ENCODE data around the gene ANKRD18A. TPM values are rescaled to one million over a fixed set of nuclear protein-coding genes. Genes with fewer than 3 reads are reported as not detected.

ANKRD18A gene
- total RNA-seq, 1 donor from 2014 or later: 4.5 TPM

DNA sequence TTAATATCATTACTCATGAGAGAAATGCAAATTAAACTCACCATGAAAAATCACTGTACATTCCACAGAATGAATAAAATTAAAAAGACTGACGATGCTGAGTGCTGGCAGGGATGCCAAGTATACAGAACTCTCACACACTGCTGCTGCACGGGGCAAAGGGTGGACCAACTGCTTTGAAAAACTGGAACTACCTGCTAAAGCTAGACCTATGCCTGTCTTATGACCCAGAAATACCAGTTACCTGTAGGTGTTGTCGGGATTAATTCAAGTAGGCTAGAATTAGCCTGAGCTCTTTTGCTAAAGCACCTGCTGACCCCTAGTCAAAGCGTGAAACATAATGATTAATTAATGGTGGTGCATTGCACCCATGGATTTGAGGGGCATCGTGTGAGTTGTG is 36.5 kb upstream of the ANKRD18A start:
- TF ChIP-seq, protein P1, sequence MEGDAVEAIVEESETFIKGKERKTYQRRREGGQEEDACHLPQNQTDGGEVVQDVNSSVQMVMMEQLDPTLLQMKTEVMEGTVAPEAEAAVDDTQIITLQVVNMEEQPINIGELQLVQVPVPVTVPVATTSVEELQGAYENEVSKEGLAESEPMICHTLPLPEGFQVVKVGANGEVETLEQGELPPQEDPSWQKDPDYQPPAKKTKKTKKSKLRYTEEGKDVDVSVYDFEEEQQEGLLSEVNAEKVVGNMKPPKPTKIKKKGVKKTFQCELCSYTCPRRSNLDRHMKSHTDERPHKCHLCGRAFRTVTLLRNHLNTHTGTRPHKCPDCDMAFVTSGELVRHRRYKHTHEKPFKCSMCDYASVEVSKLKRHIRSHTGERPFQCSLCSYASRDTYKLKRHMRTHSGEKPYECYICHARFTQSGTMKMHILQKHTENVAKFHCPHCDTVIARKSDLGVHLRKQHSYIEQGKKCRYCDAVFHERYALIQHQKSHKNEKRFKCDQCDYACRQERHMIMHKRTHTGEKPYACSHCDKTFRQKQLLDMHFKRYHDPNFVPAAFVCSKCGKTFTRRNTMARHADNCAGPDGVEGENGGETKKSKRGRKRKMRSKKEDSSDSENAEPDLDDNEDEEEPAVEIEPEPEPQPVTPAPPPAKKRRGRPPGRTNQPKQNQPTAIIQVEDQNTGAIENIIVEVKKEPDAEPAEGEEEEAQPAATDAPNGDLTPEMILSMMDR (IDR thresholded peaks at IDR 0.05): no peak
- Mint-ChIP-seq H3K4me1 (ENCODE audit: low read depth) (no peaks in the 10 kb centered on the region), H3K36me3 (ENCODE audit: low read depth) (no peaks in the 10 kb centered on the region), H3K27me3 (ENCODE audit: low read depth) (peaks cover 3% of the 10 kb centered on the region), H3K9me3 (ENCODE audit: low read depth) (no peaks in the 10 kb centered on the region), H3K4me3 (ENCODE audit: unreplicated experiment) (no peak overlapping the region), H3K27ac (ENCODE audit: unreplicated experiment) (no peak overlapping the region)
- DNase-seq (ENCODE audit: low spot score): no peak

DNA sequence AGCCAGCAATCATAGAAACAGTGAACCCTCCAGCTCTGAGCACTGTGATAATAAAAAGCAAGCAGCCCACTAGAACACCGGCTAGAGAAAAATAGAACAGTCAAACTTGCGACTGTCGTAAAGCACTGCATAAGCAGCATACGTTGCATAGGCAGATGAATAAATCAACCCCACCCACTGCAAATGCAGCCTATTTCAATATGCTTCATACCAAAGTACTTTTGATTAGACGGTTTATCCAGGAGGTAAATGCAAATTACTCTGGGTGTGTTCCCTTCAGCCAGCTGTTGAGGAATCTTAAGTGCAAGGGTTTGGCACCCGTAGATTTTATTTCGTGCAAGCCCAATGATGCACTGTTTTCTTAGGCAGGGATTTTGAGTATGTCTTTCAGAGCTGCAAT is 32.1 kb upstream of the ANKRD18A start:
- DNase-seq (ENCODE audit: low spot score): no peak
- Mint-ChIP-seq H3K36me3 (ENCODE audit: low read depth) (peaks cover 2% of the 10 kb centered on the region), H3K4me3 (ENCODE audit: unreplicated experiment) (no peak overlapping the region), H3K27ac (ENCODE audit: unreplicated experiment) (no peak overlapping the region), H3K4me1 (ENCODE audit: low read depth) (peaks cover 6% of the 10 kb centered on the region), H3K9me3 (ENCODE audit: low read depth) (no peaks in the 10 kb centered on the region), H3K27me3 (ENCODE audit: low read depth) (peaks cover 3% of the 10 kb centered on the region)
- TF ChIP-seq, protein P1 (IDR thresholded peaks at IDR 0.05): no peak

DNA sequence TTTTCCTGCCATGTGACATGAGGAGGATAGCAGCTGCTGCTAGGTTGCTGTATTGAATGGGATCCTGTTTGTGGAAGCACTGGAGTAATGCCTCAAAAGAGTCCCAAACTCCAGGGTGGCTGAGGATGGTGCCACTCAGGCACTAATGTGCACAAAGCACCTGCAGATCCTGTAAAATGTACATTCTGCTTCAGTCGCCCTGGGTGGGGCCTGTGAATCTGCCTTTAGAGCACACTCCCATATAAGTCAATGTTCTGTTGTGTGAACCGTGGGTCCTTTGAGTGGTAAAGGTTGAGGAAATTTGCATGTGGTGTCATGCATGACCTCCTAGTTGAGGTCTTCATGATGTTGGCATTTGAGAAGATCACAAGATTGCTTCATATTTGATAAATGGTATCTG is 31.6 kb upstream of the ANKRD18A start:
- Mint-ChIP-seq H3K4me3 (ENCODE audit: unreplicated experiment) (no peak overlapping the region), H3K9me3 (ENCODE audit: low read depth) (no peaks in the 10 kb centered on the region), H3K4me1 (ENCODE audit: low read depth) (peaks cover 6% of the 10 kb centered on the region), H3K27ac (ENCODE audit: unreplicated experiment) (no peak overlapping the region), H3K27me3 (ENCODE audit: low read depth) (peaks cover 3% of the 10 kb centered on the region), H3K36me3 (ENCODE audit: low read depth) (peaks cover 2% of the 10 kb centered on the region)
- TF ChIP-seq, protein P1 (IDR thresholded peaks at IDR 0.05): no peak
- DNase-seq (ENCODE audit: low spot score): no peak

DNA sequence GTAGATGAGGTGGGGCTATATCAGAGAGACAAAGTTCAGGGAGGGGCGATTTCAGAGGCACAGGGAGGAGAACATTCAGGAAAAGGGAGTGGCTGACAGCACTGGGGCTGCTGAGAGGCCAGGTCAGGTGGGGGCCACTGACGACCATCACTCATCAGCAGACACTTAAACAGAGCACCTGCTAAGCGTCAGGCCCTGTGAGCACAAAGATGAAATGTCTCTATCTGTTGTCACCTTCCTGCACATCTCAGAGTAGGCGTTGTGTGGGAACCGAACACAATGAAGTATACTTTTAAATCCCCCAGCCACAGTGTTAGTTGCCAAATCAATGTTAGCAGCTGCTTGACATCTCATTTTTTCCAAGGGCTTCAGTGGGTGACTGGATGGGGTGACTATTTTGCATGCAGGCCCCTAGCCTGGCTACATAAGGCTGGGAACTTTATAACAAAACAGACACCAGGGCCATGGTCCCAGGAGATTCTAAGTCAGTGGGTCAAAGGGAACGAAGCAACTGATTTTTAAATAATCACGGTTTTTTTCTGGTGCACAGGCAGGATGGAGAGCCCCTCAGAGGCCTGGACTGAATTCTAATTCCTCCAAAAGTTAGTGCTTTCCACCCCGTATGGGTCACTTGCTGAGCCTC is 31.1 kb upstream of the ANKRD18A start:
- H3K36me3 Mint-ChIP-seq (ENCODE audit: low read depth): peaks cover 2% of the 10 kb centered on the region
- H3K4me3 Mint-ChIP-seq (ENCODE audit: unreplicated experiment): no peak overlapping the region
- no peaks in the 10 kb centered on the region for H3K9me3 Mint-ChIP-seq (ENCODE audit: low read depth)
- H3K27ac Mint-ChIP-seq (ENCODE audit: unreplicated experiment): no peak overlapping the region
- TF ChIP-seq, protein P1 (IDR thresholded peaks at IDR 0.05): no peak
- no peak for DNase-seq (ENCODE audit: low spot score)
- H3K27me3 Mint-ChIP-seq (ENCODE audit: low read depth): peaks cover 3% of the 10 kb centered on the region
- peaks cover 6% of the 10 kb centered on the region for H3K4me1 Mint-ChIP-seq (ENCODE audit: low read depth)

DNA sequence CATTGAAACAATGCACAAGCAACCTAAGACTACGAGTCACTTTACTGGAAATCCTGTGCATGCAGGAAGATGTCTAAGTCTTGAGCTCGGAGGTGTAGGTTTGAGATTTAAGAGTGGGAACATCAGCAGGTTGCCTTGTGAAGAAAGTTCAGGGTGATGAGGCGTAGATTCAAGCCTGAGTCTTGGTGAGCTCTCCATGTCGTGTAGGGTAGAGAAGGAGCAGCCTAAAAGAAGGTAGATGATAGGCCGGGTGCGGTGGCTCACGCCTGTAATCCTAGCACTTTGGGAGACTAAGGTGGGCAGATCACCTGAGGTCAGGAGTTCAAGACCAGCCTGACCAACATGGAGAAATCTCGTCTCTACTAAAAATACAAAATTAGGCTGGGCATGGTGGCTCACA is 30.2 kb upstream of the ANKRD18A start:
- no peak overlapping the region for H3K4me3 Mint-ChIP-seq (ENCODE audit: unreplicated experiment)
- no peak overlapping the region for H3K27ac Mint-ChIP-seq (ENCODE audit: unreplicated experiment)
- DNase-seq (ENCODE audit: low spot score): no peak
- TF ChIP-seq, protein P1 (IDR thresholded peaks at IDR 0.05): no peak
- H3K4me1 Mint-ChIP-seq (ENCODE audit: low read depth): peaks cover 6% of the 10 kb centered on the region
- H3K36me3 Mint-ChIP-seq (ENCODE audit: low read depth): peaks cover 2% of the 10 kb centered on the region
- no peaks in the 10 kb centered on the region for H3K27me3 Mint-ChIP-seq (ENCODE audit: low read depth)
- no peaks in the 10 kb centered on the region for H3K9me3 Mint-ChIP-seq (ENCODE audit: low read depth)
